ENCODE data around the gene NAALADL1. TPM values are rescaled to one million over a fixed set of nuclear protein-coding genes. Genes with fewer than 3 reads are reported as not detected.

NAALADL1 gene
- total and polyA plus RNA-seq, 9 of the 15 experiments (the other 6 are each of a cell fraction or from before 2014, with no cell fraction given): 0.06 to 0.72 (median 0.22) TPM; not detected in 4

DNA sequence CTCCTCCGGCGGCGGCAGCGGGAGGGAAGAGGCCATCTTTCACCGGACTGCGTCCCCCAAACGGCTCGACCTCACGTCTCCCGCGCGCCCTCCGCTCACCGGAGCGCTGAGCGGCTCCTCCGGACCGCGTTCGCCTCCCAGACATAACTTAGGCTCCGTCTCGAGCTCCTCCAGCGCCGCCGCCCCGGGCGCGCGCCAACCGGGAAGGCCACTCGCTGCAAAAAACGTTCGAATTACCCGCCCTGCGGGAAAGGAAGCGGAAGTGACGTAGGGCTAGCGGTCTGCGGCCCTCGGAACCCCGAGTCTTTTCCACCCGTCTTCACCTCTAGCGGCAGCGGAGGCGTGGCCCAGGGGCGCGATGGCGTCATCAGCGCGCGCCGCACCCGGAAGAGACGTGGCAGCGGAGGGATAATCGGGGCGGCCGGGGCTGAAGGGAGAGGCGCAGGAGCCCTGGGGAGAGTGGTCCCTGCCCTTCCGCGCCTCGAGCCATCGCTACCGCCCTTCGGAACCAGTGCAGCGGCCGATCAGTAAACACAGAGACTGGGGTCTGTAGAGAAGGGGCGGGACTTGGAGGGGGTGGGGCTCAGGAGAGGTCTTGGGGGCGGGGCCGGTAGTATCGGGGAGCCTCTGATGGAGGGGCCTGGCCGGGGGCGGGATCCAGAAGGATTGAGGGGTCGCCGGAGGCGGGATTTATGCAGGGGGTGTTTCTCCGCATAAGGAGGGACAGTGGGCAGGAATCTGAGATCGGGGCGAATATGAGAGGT is 25.7 kb upstream of the NAALADL1 start, which contains the start of the genes CDCA5 and ZFPL1 (continued):
- TF ChIP-seq BHLHE40 (IDR thresholded peaks at IDR 0.05; ENCODE audit: low read length) (peak; percentile 47), ZFX (CRISPR knock-in tag; IDR thresholded peaks at IDR 0.05) (peak; percentile 83), PHTF2 (CRISPR knock-in tag; IDR thresholded peaks at IDR 0.05) (no peak), ATF1 (CRISPR knock-in tag; IDR thresholded peaks at IDR 0.05) (peak; percentile 95), ATF1 (tag; IDR thresholded peaks at IDR 0.05) (peak; percentile 99), ZNF197 (CRISPR knock-in tag; IDR thresholded peaks at IDR 0.05; ENCODE audit: low read depth) (no peak), ZNF584 (CRISPR knock-in tag; IDR thresholded peaks at IDR 0.05; ENCODE audit: low read depth) (no peak), ELF4 (CRISPR knock-in tag; IDR thresholded peaks at IDR 0.05) (peak; percentile 96), PYGO2 (tag; IDR thresholded peaks at IDR 0.05) (no peak), ZNF707 (CRISPR knock-in tag; conservative IDR thresholded peaks at IDR 0.05) (no peak), SPI1 (IDR thresholded peaks at IDR 0.05; ENCODE audit: borderline replicate concordance, low read depth, low read length) (peak; percentile 69; the same call in 1 of the 2 replicates), SMAD3 (CRISPR knock-in tag; conservative IDR thresholded peaks at IDR 0.05) (peak; percentile 20; the same call in 1 of the 2 replicates), SREBF2 (CRISPR knock-in tag; IDR thresholded peaks at IDR 0.05) (peak; percentile 66; the same call in 1 of the 2 replicates), KDM1A (IDR thresholded peaks at IDR 0.05) (no peak), SP1 (CRISPR knock-in tag; IDR thresholded peaks at IDR 0.05) (peak; percentile 100)
- TF ChIP-seq, protein P1, sequence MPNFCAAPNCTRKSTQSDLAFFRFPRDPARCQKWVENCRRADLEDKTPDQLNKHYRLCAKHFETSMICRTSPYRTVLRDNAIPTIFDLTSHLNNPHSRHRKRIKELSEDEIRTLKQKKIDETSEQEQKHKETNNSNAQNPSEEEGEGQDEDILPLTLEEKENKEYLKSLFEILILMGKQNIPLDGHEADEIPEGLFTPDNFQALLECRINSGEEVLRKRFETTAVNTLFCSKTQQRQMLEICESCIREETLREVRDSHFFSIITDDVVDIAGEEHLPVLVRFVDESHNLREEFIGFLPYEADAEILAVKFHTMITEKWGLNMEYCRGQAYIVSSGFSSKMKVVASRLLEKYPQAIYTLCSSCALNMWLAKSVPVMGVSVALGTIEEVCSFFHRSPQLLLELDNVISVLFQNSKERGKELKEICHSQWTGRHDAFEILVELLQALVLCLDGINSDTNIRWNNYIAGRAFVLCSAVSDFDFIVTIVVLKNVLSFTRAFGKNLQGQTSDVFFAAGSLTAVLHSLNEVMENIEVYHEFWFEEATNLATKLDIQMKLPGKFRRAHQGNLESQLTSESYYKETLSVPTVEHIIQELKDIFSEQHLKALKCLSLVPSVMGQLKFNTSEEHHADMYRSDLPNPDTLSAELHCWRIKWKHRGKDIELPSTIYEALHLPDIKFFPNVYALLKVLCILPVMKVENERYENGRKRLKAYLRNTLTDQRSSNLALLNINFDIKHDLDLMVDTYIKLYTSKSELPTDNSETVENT (CRISPR knock-in tag; IDR thresholded peaks at IDR 0.05): peak; percentile 69; the same call in 1 of the 2 replicates
- TF ChIP-seq, protein P2, sequence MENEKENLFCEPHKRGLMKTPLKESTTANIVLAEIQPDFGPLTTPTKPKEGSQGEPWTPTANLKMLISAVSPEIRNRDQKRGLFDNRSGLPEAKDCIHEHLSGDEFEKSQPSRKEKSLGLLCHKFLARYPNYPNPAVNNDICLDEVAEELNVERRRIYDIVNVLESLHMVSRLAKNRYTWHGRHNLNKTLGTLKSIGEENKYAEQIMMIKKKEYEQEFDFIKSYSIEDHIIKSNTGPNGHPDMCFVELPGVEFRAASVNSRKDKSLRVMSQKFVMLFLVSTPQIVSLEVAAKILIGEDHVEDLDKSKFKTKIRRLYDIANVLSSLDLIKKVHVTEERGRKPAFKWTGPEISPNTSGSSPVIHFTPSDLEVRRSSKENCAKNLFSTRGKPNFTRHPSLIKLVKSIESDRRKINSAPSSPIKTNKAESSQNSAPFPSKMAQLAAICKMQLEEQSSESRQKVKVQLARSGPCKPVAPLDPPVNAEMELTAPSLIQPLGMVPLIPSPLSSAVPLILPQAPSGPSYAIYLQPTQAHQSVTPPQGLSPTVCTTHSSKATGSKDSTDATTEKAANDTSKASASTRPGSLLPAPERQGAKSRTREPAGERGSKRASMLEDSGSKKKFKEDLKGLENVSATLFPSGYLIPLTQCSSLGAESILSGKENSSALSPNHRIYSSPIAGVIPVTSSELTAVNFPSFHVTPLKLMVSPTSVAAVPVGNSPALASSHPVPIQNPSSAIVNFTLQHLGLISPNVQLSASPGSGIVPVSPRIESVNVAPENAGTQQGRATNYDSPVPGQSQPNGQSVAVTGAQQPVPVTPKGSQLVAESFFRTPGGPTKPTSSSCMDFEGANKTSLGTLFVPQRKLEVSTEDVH (IDR thresholded peaks at IDR 0.05; ENCODE audit: low read depth, partially characterized antibody): peak; percentile 98
- TF ChIP-seq, protein P3, sequence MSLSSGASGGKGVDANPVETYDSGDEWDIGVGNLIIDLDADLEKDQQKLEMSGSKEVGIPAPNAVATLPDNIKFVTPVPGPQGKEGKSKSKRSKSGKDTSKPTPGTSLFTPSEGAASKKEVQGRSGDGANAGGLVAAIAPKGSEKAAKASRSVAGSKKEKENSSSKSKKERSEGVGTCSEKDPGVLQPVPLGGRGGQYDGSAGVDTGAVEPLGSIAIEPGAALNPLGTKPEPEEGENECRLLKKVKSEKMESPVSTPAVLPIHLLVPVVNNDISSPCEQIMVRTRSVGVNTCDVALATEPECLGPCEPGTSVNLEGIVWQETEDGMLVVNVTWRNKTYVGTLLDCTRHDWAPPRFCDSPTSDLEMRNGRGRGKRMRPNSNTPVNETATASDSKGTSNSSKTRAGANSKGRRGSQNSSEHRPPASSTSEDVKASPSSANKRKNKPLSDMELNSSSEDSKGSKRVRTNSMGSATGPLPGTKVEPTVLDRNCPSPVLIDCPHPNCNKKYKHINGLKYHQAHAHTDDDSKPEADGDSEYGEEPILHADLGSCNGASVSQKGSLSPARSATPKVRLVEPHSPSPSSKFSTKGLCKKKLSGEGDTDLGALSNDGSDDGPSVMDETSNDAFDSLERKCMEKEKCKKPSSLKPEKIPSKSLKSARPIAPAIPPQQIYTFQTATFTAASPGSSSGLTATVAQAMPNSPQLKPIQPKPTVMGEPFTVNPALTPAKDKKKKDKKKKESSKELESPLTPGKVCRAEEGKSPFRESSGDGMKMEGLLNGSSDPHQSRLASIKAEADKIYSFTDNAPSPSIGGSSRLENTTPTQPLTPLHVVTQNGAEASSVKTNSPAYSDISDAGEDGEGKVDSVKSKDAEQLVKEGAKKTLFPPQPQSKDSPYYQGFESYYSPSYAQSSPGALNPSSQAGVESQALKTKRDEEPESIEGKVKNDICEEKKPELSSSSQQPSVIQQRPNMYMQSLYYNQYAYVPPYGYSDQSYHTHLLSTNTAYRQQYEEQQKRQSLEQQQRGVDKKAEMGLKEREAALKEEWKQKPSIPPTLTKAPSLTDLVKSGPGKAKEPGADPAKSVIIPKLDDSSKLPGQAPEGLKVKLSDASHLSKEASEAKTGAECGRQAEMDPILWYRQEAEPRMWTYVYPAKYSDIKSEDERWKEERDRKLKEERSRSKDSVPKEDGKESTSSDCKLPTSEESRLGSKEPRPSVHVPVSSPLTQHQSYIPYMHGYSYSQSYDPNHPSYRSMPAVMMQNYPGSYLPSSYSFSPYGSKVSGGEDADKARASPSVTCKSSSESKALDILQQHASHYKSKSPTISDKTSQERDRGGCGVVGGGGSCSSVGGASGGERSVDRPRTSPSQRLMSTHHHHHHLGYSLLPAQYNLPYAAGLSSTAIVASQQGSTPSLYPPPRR (CRISPR knock-in tag; IDR thresholded peaks at IDR 0.05; ENCODE audit: borderline replicate concordance): peak; percentile 79; the same call in 1 of the 2 replicates

Measured in K562 (cell line).